GM10847 (cell line): ENCODE results near the gene GATA6.

ENCODE experiments used
- POLR2A ChIP-seq: IDR thresholded peaks from 2 replicates; pipeline ENCODE4 v1.6.1; 2011; ENCODE audit not compliant: insufficient read length; ENCODE audit errors: extremely low read depth

GATA6 gene

GRCh38 chr18:22186484-22186971, 17.1 kb downstream of the GATA6 start:
- no peak for TF ChIP-seq POLR2A

- no peak for TF ChIP-seq POLR2A
Measured at GRCh38 chr18:22188559-22189267, 19.3 kb downstream of the GATA6 start.

- TF ChIP-seq POLR2A, result no peak
Measured at GRCh38 chr18:22189449-22190166, 20.2 kb downstream of the GATA6 start.

GRCh38 chr18:22191346-22191695, 21.9 kb downstream of the GATA6 start:
- TF ChIP-seq POLR2A, result no peak

GRCh38 chr18:22191923-22192322, 22.5 kb downstream of the GATA6 start:
- no peak for TF ChIP-seq POLR2A

- no peak for TF ChIP-seq POLR2A
Measured at GRCh38 chr18:22193466-22193865, 24.1 kb downstream of the GATA6 start.

GRCh38 chr18:22194151-22194598, 24.8 kb downstream of the GATA6 start:
- no peak for TF ChIP-seq POLR2A

- no peak for TF ChIP-seq POLR2A
Measured at GRCh38 chr18:22195052-22195451, 25.7 kb downstream of the GATA6 start.

- TF ChIP-seq POLR2A, result no peak
Measured at GRCh38 chr18:22197668-22198067, 28.3 kb downstream of the GATA6 start.

- no peak for TF ChIP-seq POLR2A
Measured at GRCh38 chr18:22198163-22198562, 28.8 kb downstream of the GATA6 start.

GRCh38 chr18:22199005-22199404, 29.6 kb downstream of the GATA6 start:
- TF ChIP-seq POLR2A, result no peak

- no peak for TF ChIP-seq POLR2A
Measured at GRCh38 chr18:22200611-22201225, 31.3 kb downstream of the GATA6 start.

- no peak for TF ChIP-seq POLR2A
Measured at GRCh38 chr18:22203035-22203434, 33.6 kb downstream of the GATA6 start.

- no peak for TF ChIP-seq POLR2A
Measured at GRCh38 chr18:22203536-22204213, 34.3 kb downstream of the GATA6 start.

GRCh38 chr18:22204214-22204536, 34.8 kb downstream of the GATA6 start:
- no peak for TF ChIP-seq POLR2A

- TF ChIP-seq POLR2A, result no peak
Measured at GRCh38 chr18:22204996-22205395, 35.6 kb downstream of the GATA6 start.
